HEK293 (cell line): ENCODE data around the gene UBA1.

ENCODE experiments used
- CTCF ChIA-PET: fragments of 350-600 bp; formaldehyde crosslinking; extraction: SDS; loops from one replicate; lab custom pipeline; 2021; ENCODE audit warnings: antibody characterized with exemption; lab: Yijun Ruan, JAX
- POLR2A ChIA-PET: fragments of 300-600 bp; formaldehyde crosslinking; extraction: SDS; loops from one replicate; lab custom pipeline; 2020; ENCODE audit warnings: antibody characterized with exemption, inconsistent platforms; lab: Yijun Ruan, JAX
- H3K27ac ChIP-seq: fragments of 200-500 bp; sonication (Bioruptor generic); 2 replicates; pipeline ENCODE4 v1.5.1; 2014; ENCODE audit warnings: low read depth, low read length, control low read depth, inconsistent platforms; ENCODE audit errors: extremely low read depth
- H3K36me3 ChIP-seq, 2 experiments: fragments of 200-500 bp in 1 of 2; sonication (Bioruptor generic) in 1 of 2; 1 replicate in 1 of 2; 2 replicates in 1 of 2; pipeline ENCODE4 v1.5.1; 2014 to 2017; ENCODE audit warnings: inconsistent platforms in 2 of 2, low read length in 2 of 2; ENCODE audit not compliant: control insufficient read depth in 2 of 2, insufficient read depth in 1 of 2
- H3K4me1 ChIP-seq: fragments of 200-500 bp; sonication (Bioruptor generic); 2 replicates; pipeline ENCODE4 v1.5.1; 2014; ENCODE audit warnings: mild to moderate bottlenecking, low read length, inconsistent platforms; ENCODE audit not compliant: control insufficient read depth, insufficient read depth
- H3K4me3 ChIP-seq: 2 replicates; pipeline ENCODE4 v1.5.1; 2011; ENCODE audit warnings: low read depth, mild to moderate bottlenecking, control low read depth, low read length, moderate library complexity
- H3K9me3 ChIP-seq: fragments of 200-500 bp; sonication (Bioruptor generic); 2 replicates; pipeline ENCODE4 v1.5.1; 2014; ENCODE audit warnings: low read depth, low read length, inconsistent platforms; ENCODE audit not compliant: control insufficient read depth, insufficient read depth
- GLI2 ChIP-seq: fragments of 450-650 bp; formaldehyde crosslinking; IDR thresholded peaks from 2 replicates; pipeline ENCODE4; 2017; ENCODE audit warnings: missing biosample characterization, missing genetic modification characterization, low read depth, borderline replicate concordance
- KLF10 ChIP-seq: fragments of 450-650 bp; IDR thresholded peaks from 2 replicates; pipeline ENCODE4 v1.5.1; 2018; ENCODE audit warnings: missing biosample characterization, mild to moderate bottlenecking, missing genetic modification characterization
- SALL2 ChIP-seq: fragments of 450-650 bp; formaldehyde crosslinking; IDR thresholded peaks from 2 replicates; pipeline ENCODE4 v1.5.0; 2017; ENCODE audit warnings: missing biosample characterization, mild to moderate bottlenecking, missing genetic modification characterization, borderline replicate concordance
- ZNF391 ChIP-seq: fragments of 450-650 bp; formaldehyde crosslinking; IDR thresholded peaks from 2 replicates; pipeline ENCODE4 v1.5.1; 2016; ENCODE audit warnings: low read depth, missing biosample characterization, missing genetic modification characterization, borderline replicate concordance
- ZNF621 ChIP-seq: fragments of 450-650 bp; formaldehyde crosslinking; IDR thresholded peaks from 2 replicates; pipeline ENCODE4 v1.5.1; 2017; ENCODE audit warnings: missing biosample characterization, missing genetic modification characterization
- ZNF791 ChIP-seq: fragments of 450-650 bp; formaldehyde crosslinking; IDR thresholded peaks from 2 replicates; pipeline ENCODE4 v1.5.1; 2016; ENCODE audit warnings: missing biosample characterization, missing genetic modification characterization
- TF ChIP-seq, protein P1 (sequence below): fragments of 450-650 bp; formaldehyde crosslinking; IDR thresholded peaks from 2 replicates; pipeline ENCODE4 v1.5.1; 2017; ENCODE audit warnings: missing biosample characterization, missing genetic modification characterization
- TF ChIP-seq, protein P2 (sequence below): fragments of 450-650 bp; formaldehyde crosslinking; IDR thresholded peaks from 2 replicates; pipeline ENCODE4 v1.5.1; 2017; ENCODE audit warnings: missing biosample characterization, mild to moderate bottlenecking, missing genetic modification characterization, moderate library complexity
- TF ChIP-seq, protein P3 (sequence below): fragments of 450-650 bp; formaldehyde crosslinking; IDR thresholded peaks from 2 replicates; pipeline ENCODE4 v1.5.1; 2017; ENCODE audit warnings: missing biosample characterization, missing genetic modification characterization
- TF ChIP-seq, protein P4 (sequence below): fragments of 450-650 bp; formaldehyde crosslinking; optimal IDR thresholded peaks from 2 replicates; pipeline ENCODE3; 2016; ENCODE audit warnings: missing biosample characterization, mild to moderate bottlenecking, missing genetic modification characterization

UBA1 gene

DNA sequence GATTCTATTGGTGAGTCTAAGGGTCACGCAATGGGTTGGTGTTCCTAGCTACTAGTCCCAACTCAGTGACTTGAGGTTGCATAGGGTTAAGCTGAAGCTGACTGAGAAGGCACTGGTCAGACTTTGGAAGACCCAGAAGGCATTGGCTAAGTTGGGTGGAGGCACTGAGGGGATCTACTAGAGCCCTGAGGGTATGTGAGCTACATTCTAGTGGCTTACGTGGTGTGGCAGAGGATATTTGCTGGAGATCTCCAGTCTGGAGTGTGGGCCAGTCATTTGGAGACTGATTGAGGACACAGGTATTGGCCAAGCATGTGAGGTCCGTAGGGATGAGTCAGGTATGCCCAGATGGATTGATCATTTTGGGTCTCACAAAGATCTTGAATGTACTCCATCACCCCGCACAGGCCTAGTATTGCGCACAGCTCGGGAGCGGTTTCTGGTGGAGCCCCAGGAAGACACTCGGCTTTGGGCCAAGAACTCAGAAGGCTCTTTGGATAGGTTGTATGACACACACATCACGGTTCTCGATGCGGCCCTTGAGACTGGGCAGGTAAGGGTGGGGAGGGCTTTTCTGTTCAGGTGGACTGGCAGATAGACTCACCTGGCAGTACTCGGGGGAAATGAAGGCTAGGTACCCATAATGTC, 46.4 kb downstream of the UBA1 start:
- POLR2A ChIA-PET: no interaction called here
- peaks cover 18 to 67% of the 10 kb centered on the region in 2 experiments for H3K36me3 ChIP-seq
- TF ChIP-seq ZNF621 (tag by site-specific recombination) (no peak), SALL2 (tag by site-specific recombination) (no peak), KLF10 (no peak), ZNF391 (tag by site-specific recombination) (no peak), ZNF791 (tag by site-specific recombination) (no peak), GLI2 (tag by site-specific recombination) (no peak)
- TF ChIP-seq, protein P1, sequence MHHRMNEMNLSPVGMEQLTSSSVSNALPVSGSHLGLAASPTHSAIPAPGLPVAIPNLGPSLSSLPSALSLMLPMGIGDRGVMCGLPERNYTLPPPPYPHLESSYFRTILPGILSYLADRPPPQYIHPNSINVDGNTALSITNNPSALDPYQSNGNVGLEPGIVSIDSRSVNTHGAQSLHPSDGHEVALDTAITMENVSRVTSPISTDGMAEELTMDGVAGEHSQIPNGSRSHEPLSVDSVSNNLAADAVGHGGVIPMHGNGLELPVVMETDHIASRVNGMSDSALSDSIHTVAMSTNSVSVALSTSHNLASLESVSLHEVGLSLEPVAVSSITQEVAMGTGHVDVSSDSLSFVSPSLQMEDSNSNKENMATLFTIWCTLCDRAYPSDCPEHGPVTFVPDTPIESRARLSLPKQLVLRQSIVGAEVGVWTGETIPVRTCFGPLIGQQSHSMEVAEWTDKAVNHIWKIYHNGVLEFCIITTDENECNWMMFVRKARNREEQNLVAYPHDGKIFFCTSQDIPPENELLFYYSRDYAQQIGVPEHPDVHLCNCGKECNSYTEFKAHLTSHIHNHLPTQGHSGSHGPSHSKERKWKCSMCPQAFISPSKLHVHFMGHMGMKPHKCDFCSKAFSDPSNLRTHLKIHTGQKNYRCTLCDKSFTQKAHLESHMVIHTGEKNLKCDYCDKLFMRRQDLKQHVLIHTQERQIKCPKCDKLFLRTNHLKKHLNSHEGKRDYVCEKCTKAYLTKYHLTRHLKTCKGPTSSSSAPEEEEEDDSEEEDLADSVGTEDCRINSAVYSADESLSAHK (tag by site-specific recombination): no peak

DNA sequence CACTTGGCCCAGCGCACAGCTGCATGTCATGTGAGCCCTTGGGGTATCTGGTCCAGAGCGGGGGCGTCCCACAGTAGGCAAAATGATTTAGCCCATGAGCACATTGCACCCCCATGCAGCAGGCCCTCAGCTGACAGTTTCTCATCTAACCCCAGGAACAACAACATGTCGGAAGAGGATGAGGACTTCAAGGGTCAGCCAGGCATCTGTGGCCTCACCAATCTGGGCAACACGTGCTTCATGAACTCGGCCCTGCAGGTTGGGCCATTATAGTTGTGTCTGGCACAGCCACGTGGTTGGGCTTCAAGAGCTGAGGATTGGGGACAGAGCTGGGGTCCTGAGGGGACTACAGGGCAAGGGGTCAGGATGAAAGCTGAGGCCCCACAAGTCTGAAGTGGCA, 47.0 kb downstream of the UBA1 start:
- ChIA-PET CTCF (no interaction called here), POLR2A (no interaction called here)
- TF ChIP-seq, protein P2, sequence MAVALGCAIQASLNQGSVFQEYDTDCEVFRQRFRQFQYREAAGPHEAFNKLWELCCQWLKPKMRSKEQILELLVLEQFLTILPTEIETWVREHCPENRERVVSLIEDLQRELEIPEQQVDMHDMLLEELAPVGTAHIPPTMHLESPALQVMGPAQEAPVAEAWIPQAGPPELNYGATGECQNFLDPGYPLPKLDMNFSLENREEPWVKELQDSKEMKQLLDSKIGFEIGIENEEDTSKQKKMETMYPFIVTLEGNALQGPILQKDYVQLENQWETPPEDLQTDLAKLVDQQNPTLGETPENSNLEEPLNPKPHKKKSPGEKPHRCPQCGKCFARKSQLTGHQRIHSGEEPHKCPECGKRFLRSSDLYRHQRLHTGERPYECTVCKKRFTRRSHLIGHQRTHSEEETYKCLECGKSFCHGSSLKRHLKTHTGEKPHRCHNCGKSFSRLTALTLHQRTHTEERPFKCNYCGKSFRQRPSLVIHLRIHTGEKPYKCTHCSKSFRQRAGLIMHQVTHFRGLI (tag by site-specific recombination): peak; percentile 49; the same call in 1 of the 2 replicates
- TF ChIP-seq, protein P3, sequence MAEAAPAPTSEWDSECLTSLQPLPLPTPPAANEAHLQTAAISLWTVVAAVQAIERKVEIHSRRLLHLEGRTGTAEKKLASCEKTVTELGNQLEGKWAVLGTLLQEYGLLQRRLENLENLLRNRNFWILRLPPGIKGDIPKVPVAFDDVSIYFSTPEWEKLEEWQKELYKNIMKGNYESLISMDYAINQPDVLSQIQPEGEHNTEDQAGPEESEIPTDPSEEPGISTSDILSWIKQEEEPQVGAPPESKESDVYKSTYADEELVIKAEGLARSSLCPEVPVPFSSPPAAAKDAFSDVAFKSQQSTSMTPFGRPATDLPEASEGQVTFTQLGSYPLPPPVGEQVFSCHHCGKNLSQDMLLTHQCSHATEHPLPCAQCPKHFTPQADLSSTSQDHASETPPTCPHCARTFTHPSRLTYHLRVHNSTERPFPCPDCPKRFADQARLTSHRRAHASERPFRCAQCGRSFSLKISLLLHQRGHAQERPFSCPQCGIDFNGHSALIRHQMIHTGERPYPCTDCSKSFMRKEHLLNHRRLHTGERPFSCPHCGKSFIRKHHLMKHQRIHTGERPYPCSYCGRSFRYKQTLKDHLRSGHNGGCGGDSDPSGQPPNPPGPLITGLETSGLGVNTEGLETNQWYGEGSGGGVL: no peak
- no peaks in the 10 kb centered on the region for H3K4me1 ChIP-seq
- no peak overlapping the region for H3K27ac ChIP-seq
- H3K9me3 ChIP-seq: no peaks in the 10 kb centered on the region
- peaks cover 23 to 67% of the 10 kb centered on the region in 2 experiments for H3K36me3 ChIP-seq
- no peak overlapping the region for H3K4me3 ChIP-seq

More for the DNA sequence above, 46.4 kb downstream of the UBA1 start:
- H3K9me3 ChIP-seq: no peaks in the 10 kb centered on the region
- CTCF ChIA-PET: no interaction called here
- no peaks in the 10 kb centered on the region for H3K4me1 ChIP-seq
- H3K27ac ChIP-seq: no peak overlapping the region
- no peak overlapping the region for H3K4me3 ChIP-seq

DNA sequence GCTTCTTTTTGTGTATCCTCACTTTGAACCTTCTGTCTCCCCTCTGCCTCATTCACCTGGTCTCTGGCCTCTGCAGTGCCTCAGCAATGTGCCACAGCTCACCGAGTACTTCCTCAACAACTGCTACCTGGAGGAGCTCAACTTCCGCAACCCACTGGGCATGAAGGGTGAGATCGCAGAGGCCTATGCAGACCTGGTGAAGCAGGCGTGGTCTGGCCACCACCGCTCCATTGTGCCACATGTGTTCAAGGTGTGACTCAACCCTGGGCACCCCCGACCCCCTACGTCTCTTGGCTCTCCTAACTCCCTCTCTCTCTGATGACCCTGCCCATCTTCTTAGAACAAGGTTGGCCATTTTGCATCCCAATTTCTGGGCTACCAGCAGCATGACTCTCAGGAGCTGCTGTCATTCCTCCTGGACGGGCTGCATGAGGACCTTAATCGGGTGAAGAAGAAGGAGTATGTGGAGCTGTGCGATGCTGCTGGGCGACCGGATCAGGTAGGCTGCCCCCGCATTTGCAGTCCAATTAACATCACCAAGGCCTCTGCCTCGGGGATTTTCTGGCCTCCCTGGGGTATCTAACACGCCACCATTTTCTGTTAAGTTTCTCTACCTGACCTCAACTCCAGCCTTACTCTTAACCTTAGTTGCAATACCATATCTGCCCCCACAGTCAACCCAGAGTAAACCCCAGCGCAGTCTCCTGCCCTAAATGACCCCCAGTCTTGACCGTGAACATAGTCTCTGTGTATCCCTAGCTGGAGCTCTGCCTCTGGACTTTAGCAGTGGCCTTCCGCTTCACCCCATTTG, 47.8 kb downstream of the UBA1 start:
- CTCF ChIA-PET: no interaction called here
- TF ChIP-seq, protein P4, sequence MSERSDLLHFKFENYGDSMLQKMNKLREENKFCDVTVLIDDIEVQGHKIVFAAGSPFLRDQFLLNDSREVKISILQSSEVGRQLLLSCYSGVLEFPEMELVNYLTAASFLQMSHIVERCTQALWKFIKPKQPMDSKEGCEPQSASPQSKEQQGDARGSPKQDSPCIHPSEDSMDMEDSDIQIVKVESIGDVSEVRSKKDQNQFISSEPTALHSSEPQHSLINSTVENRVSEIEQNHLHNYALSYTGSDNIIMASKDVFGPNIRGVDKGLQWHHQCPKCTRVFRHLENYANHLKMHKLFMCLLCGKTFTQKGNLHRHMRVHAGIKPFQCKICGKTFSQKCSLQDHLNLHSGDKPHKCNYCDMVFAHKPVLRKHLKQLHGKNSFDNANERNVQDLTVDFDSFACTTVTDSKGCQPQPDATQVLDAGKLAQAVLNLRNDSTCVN: no peak

More for the DNA sequence above, 47.8 kb downstream of the UBA1 start:
- POLR2A ChIA-PET: no interaction called here
- Histone ChIP-seq H3K4me3 (no peak overlapping the region), H3K27ac (no peak overlapping the region), H3K36me3 (peaks cover 30 to 73% of the 10 kb centered on the region in 2 experiments), H3K4me1 (no peaks in the 10 kb centered on the region), H3K9me3 (no peaks in the 10 kb centered on the region)
